ENCODE data around the gene PAX8. TPM values are rescaled to one million over a fixed set of nuclear protein-coding genes. Genes with fewer than 3 reads are reported as not detected.
A peak's percentile ranks its signal among the peaks of the same experiment; 100 is the strongest.

The PAX8 gene
- total RNA-seq, 1 donor from 2014 or later = 0.35 TPM

- DNase-seq = no peak
- intact Hi-C loops (cut with DNase I) = loop anchor here (5.0 kb wide), 2 partner anchors 42 to 172 kb away; no protein-coding TSS in a partner anchor
- no peak for ATAC-seq (ENCODE audit: poor library complexity)
Observed at GRCh38 chr2:113200236-113200635, 78.5 kb downstream of the PAX8 start.

- peak; percentile 89 for DNase-seq
- peak; percentile 96 for ATAC-seq (ENCODE audit: poor library complexity)
- intact Hi-C loops (cut with DNase I) = loop anchor here (5.0 kb wide), 1 partner anchor 62 kb away; no protein-coding TSS in a partner anchor
Observed at GRCh38 chr2:113198790-113199612, 79.7 kb downstream of the PAX8 start.

GRCh38 chr2:113198048-113198789 is 80.5 kb downstream of the PAX8 start:
- intact Hi-C loops (cut with DNase I) = loop anchor here (5.0 kb wide), 1 partner anchor 61 kb away; no protein-coding TSS in a partner anchor
- no peak for ATAC-seq (ENCODE audit: poor library complexity)
- no peak for DNase-seq

GRCh38 chr2:113197347-113198047 is 81.2 kb downstream of the PAX8 start:
- no peak for ATAC-seq (ENCODE audit: poor library complexity)
- intact Hi-C loops (cut with DNase I) = loop anchor here (5.0 kb wide), 1 partner anchor 60 kb away; no protein-coding TSS in a partner anchor
- DNase-seq = no peak

- intact Hi-C loops (cut with DNase I) = loop anchor here (5.0 kb wide), 1 partner anchor 60 kb away; no protein-coding TSS in a partner anchor
Observed at GRCh38 chr2:113196839-113197238, 81.9 kb downstream of the PAX8 start.

GRCh38 chr2:113195923-113196501 is 82.7 kb downstream of the PAX8 start:
- intact Hi-C loops (cut with DNase I) = loop anchor here (5.0 kb wide), 1 partner anchor 59 kb away; no protein-coding TSS in a partner anchor
- no peak for ATAC-seq (ENCODE audit: poor library complexity)
- DNase-seq = no peak

More at GRCh38 chr2:113196839-113197238, 81.9 kb downstream of the PAX8 start:
- DNase-seq (no peak), ATAC-seq (ENCODE audit: poor library complexity) (no peak)

- intact Hi-C loops (cut with DNase I) = no loop called here
- ATAC-seq (ENCODE audit: poor library complexity) (no peak), DNase-seq (no peak)
Observed at GRCh38 chr2:113192459-113193100, 86.1 kb downstream of the PAX8 start.

GRCh38 chr2:113190871-113191270 is 87.8 kb downstream of the PAX8 start:
- DNase-seq (no peak), ATAC-seq (ENCODE audit: poor library complexity) (no peak)
- intact Hi-C loops (cut with DNase I) = no loop called here

GRCh38 chr2:113187771-113188170 is 91.0 kb downstream of the PAX8 start:
- intact Hi-C loops (cut with DNase I) = no loop called here
- no peak for ATAC-seq (ENCODE audit: poor library complexity)
- no peak for DNase-seq

GRCh38 chr2:113186433-113186796 is 92.3 kb downstream of the PAX8 start:
- intact Hi-C loops (cut with DNase I) = no loop called here
- ATAC-seq (ENCODE audit: poor library complexity) = no peak
- no peak for DNase-seq

GRCh38 chr2:113185664-113186432 is 92.9 kb downstream of the PAX8 start:
- intact Hi-C loops (cut with DNase I) = no loop called here
- peak; percentile 69 for ATAC-seq (ENCODE audit: poor library complexity)
- DNase-seq = peak; percentile 64

GRCh38 chr2:113184531-113185230 is 94.0 kb downstream of the PAX8 start:
- no peak for DNase-seq
- no peak for ATAC-seq (ENCODE audit: poor library complexity)
- intact Hi-C loops (cut with DNase I) = no loop called here

- intact Hi-C loops (cut with DNase I) = no loop called here
- no peak for ATAC-seq (ENCODE audit: poor library complexity)
Observed at GRCh38 chr2:113183703-113184102, 95.0 kb downstream of the PAX8 start.

GRCh38 chr2:113183264-113183663 is 95.5 kb downstream of the PAX8 start:
- no peak for DNase-seq
- ATAC-seq (ENCODE audit: poor library complexity) = no peak
- intact Hi-C loops (cut with DNase I) = no loop called here

More at GRCh38 chr2:113183703-113184102, 95.0 kb downstream of the PAX8 start:
- DNase-seq = no peak

- no peak for ATAC-seq (ENCODE audit: poor library complexity)
- no peak for DNase-seq
- intact Hi-C loops (cut with DNase I) = no loop called here
Observed at GRCh38 chr2:113182471-113183260, 96.1 kb downstream of the PAX8 start.

Data from Right ventricle myocardium superior (tissue), 1 donor.